Body of pancreas (tissue), 4 donors: ENCODE results near the gene PHF12.

ENCODE experiments used
- POLR2A ChIP-seq, 3 donors: fragments of 450-650 bp; IDR thresholded peaks; one replicate each; pipeline ENCODE4 v1.6.1; 2016; ENCODE audit warnings: antibody characterized with exemption in 3 of 3, mild to moderate bottlenecking in 2 of 3
- TF ChIP-seq, protein P1 (sequence below), 7 experiments: fragments of 450-650 bp in 4 of 7; fragments of 200-600 bp in 3 of 7; sonication (generic) in 3 of 7; IDR thresholded peaks; one replicate each; pipeline ENCODE4 v1.5.1; 2016 to 2019; ENCODE audit warnings: antibody characterized with exemption in 7 of 7

DNA sequence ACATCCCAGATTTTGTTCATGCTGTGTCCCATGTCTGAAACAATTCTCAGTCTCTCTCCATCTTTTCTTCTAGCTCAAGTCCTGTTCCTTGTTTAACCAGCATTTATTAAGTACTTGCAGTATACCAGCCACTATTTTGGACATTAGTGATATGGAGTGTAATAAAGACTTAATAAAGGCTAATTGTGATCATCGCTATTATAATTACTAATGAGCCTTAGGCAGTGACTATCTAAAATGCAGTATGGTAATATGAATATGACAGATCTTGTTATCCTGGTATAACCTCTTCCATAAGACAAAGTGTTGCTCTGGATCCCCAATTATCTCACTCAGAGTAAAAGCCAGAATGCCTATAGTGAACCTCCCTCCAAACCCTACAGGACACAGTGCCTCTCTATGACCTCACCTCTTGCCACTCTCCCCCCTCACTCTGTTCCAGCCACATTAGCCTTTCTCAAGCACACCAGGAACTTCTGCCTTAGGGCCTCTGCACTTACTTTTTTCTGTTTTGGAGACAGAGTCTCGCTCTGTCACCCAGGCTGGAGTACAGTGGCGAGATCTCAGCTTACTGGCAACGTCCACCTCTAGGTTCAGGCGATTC is 52.0 kb downstream of the PHF12 start:
- TF ChIP-seq, protein P1, sequence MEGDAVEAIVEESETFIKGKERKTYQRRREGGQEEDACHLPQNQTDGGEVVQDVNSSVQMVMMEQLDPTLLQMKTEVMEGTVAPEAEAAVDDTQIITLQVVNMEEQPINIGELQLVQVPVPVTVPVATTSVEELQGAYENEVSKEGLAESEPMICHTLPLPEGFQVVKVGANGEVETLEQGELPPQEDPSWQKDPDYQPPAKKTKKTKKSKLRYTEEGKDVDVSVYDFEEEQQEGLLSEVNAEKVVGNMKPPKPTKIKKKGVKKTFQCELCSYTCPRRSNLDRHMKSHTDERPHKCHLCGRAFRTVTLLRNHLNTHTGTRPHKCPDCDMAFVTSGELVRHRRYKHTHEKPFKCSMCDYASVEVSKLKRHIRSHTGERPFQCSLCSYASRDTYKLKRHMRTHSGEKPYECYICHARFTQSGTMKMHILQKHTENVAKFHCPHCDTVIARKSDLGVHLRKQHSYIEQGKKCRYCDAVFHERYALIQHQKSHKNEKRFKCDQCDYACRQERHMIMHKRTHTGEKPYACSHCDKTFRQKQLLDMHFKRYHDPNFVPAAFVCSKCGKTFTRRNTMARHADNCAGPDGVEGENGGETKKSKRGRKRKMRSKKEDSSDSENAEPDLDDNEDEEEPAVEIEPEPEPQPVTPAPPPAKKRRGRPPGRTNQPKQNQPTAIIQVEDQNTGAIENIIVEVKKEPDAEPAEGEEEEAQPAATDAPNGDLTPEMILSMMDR (IDR thresholded peaks at IDR 0.05) = no peak
- no peak for TF ChIP-seq POLR2A (IDR thresholded peaks at IDR 0.05)
